Stomach smooth muscle (tissue), 2 donors: ENCODE data around the gene PRSS38.
"Not testable (repeated sequence)": the region's sequence is repeated elsewhere in the genome, so short reads cannot be mapped to it uniquely, and the experiment has no call there.

Experiments used
- H3K27ac ChIP-seq: one replicate; pipeline ENCODE4 v1.7.0; 2013; ENCODE audit warnings: mild to moderate bottlenecking, low read length, inconsistent platforms
- H3K27me3 ChIP-seq, 2 donors: one replicate each; pipeline ENCODE4 v1.7.0; 2013; ENCODE audit warnings: low read length in 2 of 2; ENCODE audit not compliant: insufficient read depth in 2 of 2, control insufficient read depth in 1 of 2
- H3K36me3 ChIP-seq, 2 donors: one replicate each; pipeline ENCODE4 v1.7.0; 2013; ENCODE audit warnings: low read length in 2 of 2; ENCODE audit not compliant: control insufficient read depth in 2 of 2, insufficient read depth in 2 of 2
- H3K4me1 ChIP-seq: one replicate; pipeline ENCODE4 v1.7.0; 2013; ENCODE audit warnings: low read length; ENCODE audit not compliant: control insufficient read depth, insufficient read depth
- H3K4me3 ChIP-seq, 2 donors: one replicate each; pipeline ENCODE4 v1.7.0; 2013; ENCODE audit warnings: low read length in 2 of 2
- H3K9ac ChIP-seq, 2 donors: one replicate each; pipeline ENCODE4 v1.7.0; 2013; ENCODE audit warnings: low read length in 2 of 2, mild to moderate bottlenecking in 1 of 2
- H3K9me3 ChIP-seq, 2 donors: one replicate each; pipeline ENCODE4 v1.7.0; 2013; ENCODE audit warnings: low read length in 2 of 2; ENCODE audit not compliant: control insufficient read depth in 2 of 2
- donor health status: healthy.
- donor health status: Pancreatic carcinoma.

Gene PRSS38

DNA sequence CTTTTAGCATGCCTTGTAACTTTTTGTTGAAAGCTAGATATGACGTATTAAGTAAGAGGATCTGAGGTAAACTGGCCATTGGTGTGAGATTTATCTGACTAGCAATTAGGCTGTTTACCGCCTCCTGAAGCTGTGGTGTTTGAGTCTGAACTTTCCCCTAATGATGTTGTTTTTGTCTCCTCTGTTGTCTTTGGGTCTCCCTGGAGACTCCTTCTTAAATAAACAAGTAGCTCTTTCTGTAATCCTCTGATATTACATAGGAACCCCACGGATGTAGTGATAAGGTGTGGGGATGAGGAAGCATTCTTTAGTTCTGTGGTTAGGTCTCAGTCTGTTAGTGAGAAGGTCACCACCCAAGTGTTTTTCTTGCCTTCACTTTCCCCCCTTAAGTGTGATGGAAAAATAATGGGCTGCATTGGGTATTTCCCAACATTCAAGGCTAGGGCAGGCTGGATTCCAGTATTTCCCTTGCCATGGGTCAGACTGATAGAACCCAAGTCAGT lies 33.0 kb downstream of the PRSS38 start:
- H3K4me1 ChIP-seq = no peaks in the 10 kb centered on the region

GRCh38 chr1:227849251-227849650 lies 33.8 kb downstream of the PRSS38 start:
- no peaks in the 10 kb centered on the region for H3K36me3 ChIP-seq
- H3K27me3 ChIP-seq = peaks cover 0 to 3% of the 10 kb centered on the region in 2 donors
- no peak overlapping the region for H3K9ac ChIP-seq
- no peak overlapping the region for H3K4me3 ChIP-seq
- no peak overlapping the region for H3K27ac ChIP-seq
- no peaks in the 10 kb centered on the region for H3K4me1 ChIP-seq
- H3K9me3 ChIP-seq = peaks cover 6% of the 10 kb centered on the region in 2 donors

More for the DNA sequence above, 33.0 kb downstream of the PRSS38 start:
- peaks cover 0 to 3% of the 10 kb centered on the region in 2 donors for H3K27me3 ChIP-seq
- peaks cover 6% of the 10 kb centered on the region in 2 donors for H3K9me3 ChIP-seq
- no peak overlapping the region for H3K9ac ChIP-seq
- no peak overlapping the region for H3K27ac ChIP-seq
- no peak overlapping the region for H3K4me3 ChIP-seq
- no peaks in the 10 kb centered on the region for H3K36me3 ChIP-seq

GRCh38 chr1:227854189-227854588 lies 38.7 kb downstream of the PRSS38 start:
- no peak overlapping the region for H3K9ac ChIP-seq
- H3K27ac ChIP-seq = no peak overlapping the region
- H3K4me1 ChIP-seq = no peaks in the 10 kb centered on the region
- no peaks in the 10 kb centered on the region for H3K36me3 ChIP-seq
- H3K4me3 ChIP-seq = no peak overlapping the region
- H3K9me3 ChIP-seq = no peaks in the 10 kb centered on the region
- H3K27me3 ChIP-seq = no peaks in the 10 kb centered on the region

GRCh38 chr1:227855687-227856086 lies 40.2 kb downstream of the PRSS38 start:
- H3K27ac ChIP-seq = no peak overlapping the region
- no peaks in the 10 kb centered on the region for H3K36me3 ChIP-seq
- H3K4me1 ChIP-seq = no peaks in the 10 kb centered on the region
- no peak overlapping the region for H3K9ac ChIP-seq
- H3K4me3 ChIP-seq = no peak overlapping the region
- H3K9me3 ChIP-seq = no peaks in the 10 kb centered on the region
- no peaks in the 10 kb centered on the region for H3K27me3 ChIP-seq

- no peak overlapping the region for H3K27ac ChIP-seq
- no peaks in the 10 kb centered on the region for H3K4me1 ChIP-seq
- no peaks in the 10 kb centered on the region for H3K27me3 ChIP-seq
- no peak overlapping the region for H3K9ac ChIP-seq
- H3K36me3 ChIP-seq = no peaks in the 10 kb centered on the region
- no peaks in the 10 kb centered on the region for H3K9me3 ChIP-seq
- H3K4me3 ChIP-seq = no peak overlapping the region
Observed at GRCh38 chr1:227856147-227856858, 40.8 kb downstream of the PRSS38 start.

GRCh38 chr1:227864882-227865281 lies 49.4 kb downstream of the PRSS38 start:
- no peaks in the 10 kb centered on the region for H3K36me3 ChIP-seq

GRCh38 chr1:227869279-227869842 lies 53.9 kb downstream of the PRSS38 start:
- no peaks in the 10 kb centered on the region for H3K36me3 ChIP-seq
- H3K4me1 ChIP-seq = no peaks in the 10 kb centered on the region
- no peak overlapping the region for H3K27ac ChIP-seq
- peaks cover 8 to 17% of the 10 kb centered on the region in 2 donors for H3K9me3 ChIP-seq
- no peak overlapping the region for H3K9ac ChIP-seq
- H3K27me3 ChIP-seq = no peaks in the 10 kb centered on the region
- H3K4me3 ChIP-seq = no peak overlapping the region

More at GRCh38 chr1:227864882-227865281, 49.4 kb downstream of the PRSS38 start:
- no peak overlapping the region for H3K9ac ChIP-seq
- no peak overlapping the region for H3K4me3 ChIP-seq
- H3K27ac ChIP-seq = no peak overlapping the region
- H3K4me1 ChIP-seq = no peaks in the 10 kb centered on the region
- peaks cover 8 to 20% of the 10 kb centered on the region in 2 donors for H3K9me3 ChIP-seq
- H3K27me3 ChIP-seq = no peaks in the 10 kb centered on the region

DNA sequence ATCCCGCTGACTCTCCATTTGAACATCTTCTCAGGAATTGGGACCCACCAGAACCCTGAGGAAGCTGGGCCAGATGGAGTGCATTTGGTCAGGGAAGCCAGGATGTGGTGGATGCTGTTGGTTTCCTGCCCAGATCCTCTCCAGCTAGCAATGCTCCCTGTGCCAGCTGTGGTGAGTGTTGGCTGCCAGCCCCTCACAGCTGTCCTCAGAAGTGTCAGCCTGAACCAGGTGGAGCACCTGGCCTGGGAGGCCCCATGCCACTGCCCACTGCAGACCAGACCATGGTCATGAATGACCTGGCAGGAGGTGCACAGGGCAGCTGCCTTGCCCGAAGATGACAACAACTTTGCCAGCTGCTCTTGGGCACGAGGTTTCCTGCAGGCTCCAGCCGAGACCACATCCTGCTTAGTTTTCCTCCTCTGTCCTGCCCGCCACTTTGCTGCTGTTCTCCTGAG lies 54.4 kb downstream of the PRSS38 start:
- Histone ChIP-seq H3K4me3 (no peak overlapping the region), H3K9ac (no peak overlapping the region), H3K9me3 (peaks cover 8 to 14% of the 10 kb centered on the region in 2 donors), H3K27me3 (no peaks in the 10 kb centered on the region), H3K4me1 (no peaks in the 10 kb centered on the region), H3K27ac (no peak overlapping the region), H3K36me3 (no peaks in the 10 kb centered on the region)

GRCh38 chr1:227870366-227870765 lies 54.9 kb downstream of the PRSS38 start:
- Histone ChIP-seq H3K4me3 (no peak overlapping the region), H3K4me1 (no peaks in the 10 kb centered on the region), H3K27ac (no peak overlapping the region), H3K27me3 (no peaks in the 10 kb centered on the region), H3K9ac (no peak overlapping the region), H3K9me3 (peaks cover 3 to 10% of the 10 kb centered on the region in 2 donors), H3K36me3 (no peaks in the 10 kb centered on the region)

GRCh38 chr1:227871892-227872291 lies 56.4 kb downstream of the PRSS38 start:
- H3K27me3 ChIP-seq, H3K4me3 ChIP-seq, H3K27ac ChIP-seq, H3K4me1 ChIP-seq, H3K36me3 ChIP-seq, H3K9me3 ChIP-seq, H3K9ac ChIP-seq: not testable (repeated sequence)

DNA sequence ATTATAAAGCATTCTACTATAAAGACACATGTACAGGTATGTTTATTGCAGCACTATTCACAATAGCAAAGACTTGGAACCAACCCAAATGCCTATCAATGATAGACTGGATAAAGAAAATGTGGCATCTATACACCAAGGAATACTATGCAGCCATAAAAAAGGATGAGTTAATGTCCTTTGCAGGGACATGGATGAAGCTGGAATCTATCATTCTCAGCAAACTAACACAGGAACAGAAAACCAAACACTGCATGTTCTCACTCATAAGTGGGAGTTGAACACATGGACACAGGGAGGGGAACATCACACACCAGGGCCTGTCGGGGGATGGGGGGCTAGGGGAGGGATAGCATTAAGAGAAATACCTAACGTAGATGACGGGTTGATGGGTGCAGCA lies 62.3 kb downstream of the PRSS38 start:
- H3K36me3 ChIP-seq, H3K9ac ChIP-seq, H3K9me3 ChIP-seq, H3K4me1 ChIP-seq, H3K4me3 ChIP-seq, H3K27ac ChIP-seq, H3K27me3 ChIP-seq: not testable (repeated sequence)
